BLaER1 (cell line): Measurements from ENCODE around the gene AKT3.

Experiments used
- H3K27ac ChIP-seq: shearing (Covaris generic); formaldehyde crosslinking; 2 replicates; pipeline ENCODE4 v1.8.1; 2022
- H3K27me3 ChIP-seq: shearing (Covaris generic); formaldehyde crosslinking; 2 replicates; pipeline ENCODE4 v1.8.1; 2022
- H3K36me3 ChIP-seq: shearing (Covaris generic); formaldehyde crosslinking; 2 replicates; pipeline ENCODE4 v1.8.1; 2022
- H3K4me1 ChIP-seq: shearing (Covaris generic); formaldehyde crosslinking; 2 replicates; pipeline ENCODE4 v1.8.1; 2022
- H3K4me2 ChIP-seq: shearing (Covaris generic); formaldehyde crosslinking; 2 replicates; pipeline ENCODE4 v1.8.1; 2022
- H3K4me3 ChIP-seq: shearing (Covaris generic); formaldehyde crosslinking; 2 replicates; pipeline ENCODE4 v1.8.1; 2022
- H3K9ac ChIP-seq: shearing (Covaris generic); formaldehyde crosslinking; 2 replicates; pipeline ENCODE4 v1.8.1; 2022
- H3K9me3 ChIP-seq: shearing (Covaris generic); formaldehyde crosslinking; 2 replicates; pipeline ENCODE4 v1.8.1; 2022
- H4K20me1 ChIP-seq: shearing (Covaris generic); formaldehyde crosslinking; 2 replicates; pipeline ENCODE4 v1.8.1; 2022
- Cebpa-rat ChIP-seq: shearing (Covaris generic); IDR thresholded peaks from 2 replicates; pipeline ENCODE4 v1.8.1; 2022

AKT3 gene

GRCh38 chr1:243763806-243764205 lies 86.2 kb downstream of the AKT3 start:
- H3K4me2 ChIP-seq: no peak overlapping the region
- no peaks in the 10 kb centered on the region for H3K4me1 ChIP-seq
- no peaks in the 10 kb centered on the region for H3K27me3 ChIP-seq
- H3K36me3 ChIP-seq: no peaks in the 10 kb centered on the region
- no peaks in the 10 kb centered on the region for H3K9me3 ChIP-seq
- no peak overlapping the region for H3K27ac ChIP-seq
- peaks cover 12% of the 10 kb centered on the region for H4K20me1 ChIP-seq
- H3K9ac ChIP-seq: no peak overlapping the region
- TF ChIP-seq Cebpa-rat: no peak
- H3K4me3 ChIP-seq: no peak overlapping the region

DNA sequence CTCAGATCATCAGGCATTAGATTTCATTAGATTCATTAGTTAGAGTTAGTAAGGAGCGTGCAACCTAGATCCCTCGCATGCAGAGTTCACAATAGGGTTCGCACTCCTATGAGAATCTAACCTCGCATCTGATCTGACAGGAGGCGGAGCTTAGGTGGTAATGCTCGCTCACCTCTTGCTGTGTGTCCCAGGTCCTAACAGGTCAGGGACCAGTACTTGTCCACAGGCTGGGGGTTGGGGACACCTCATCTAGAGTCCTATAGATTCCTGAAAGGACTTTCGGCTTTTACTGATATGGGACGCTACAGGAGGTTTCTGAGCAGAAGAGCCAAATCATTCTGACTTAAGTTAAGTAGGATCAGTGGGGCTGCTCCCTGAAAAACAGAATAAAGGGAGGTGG lies 91.4 kb downstream of the AKT3 start:
- Histone ChIP-seq H3K4me3 (no peak overlapping the region), H3K9ac (no peak overlapping the region)

GRCh38 chr1:243756529-243756928 lies 93.5 kb downstream of the AKT3 start:
- TF ChIP-seq Cebpa-rat: no peak
- Histone ChIP-seq H3K27ac (no peak overlapping the region), H3K36me3 (no peaks in the 10 kb centered on the region), H4K20me1 (peaks cover 30% of the 10 kb centered on the region; the same call in 1 of the 2 replicates), H3K4me1 (no peaks in the 10 kb centered on the region), H3K27me3 (no peaks in the 10 kb centered on the region), H3K4me3 (no peak overlapping the region), H3K9me3 (no peaks in the 10 kb centered on the region), H3K9ac (no peak overlapping the region), H3K4me2 (no peak overlapping the region)

More for the DNA sequence above, 91.4 kb downstream of the AKT3 start:
- H3K4me2 ChIP-seq: no peak overlapping the region
- H3K27me3 ChIP-seq: no peaks in the 10 kb centered on the region
- no peaks in the 10 kb centered on the region for H3K36me3 ChIP-seq
- H3K27ac ChIP-seq: no peak overlapping the region
- peaks cover 15% of the 10 kb centered on the region; the same call in 1 of the 2 replicates for H4K20me1 ChIP-seq
- H3K4me1 ChIP-seq: no peaks in the 10 kb centered on the region
- no peak for TF ChIP-seq Cebpa-rat
- no peaks in the 10 kb centered on the region for H3K9me3 ChIP-seq

DNA sequence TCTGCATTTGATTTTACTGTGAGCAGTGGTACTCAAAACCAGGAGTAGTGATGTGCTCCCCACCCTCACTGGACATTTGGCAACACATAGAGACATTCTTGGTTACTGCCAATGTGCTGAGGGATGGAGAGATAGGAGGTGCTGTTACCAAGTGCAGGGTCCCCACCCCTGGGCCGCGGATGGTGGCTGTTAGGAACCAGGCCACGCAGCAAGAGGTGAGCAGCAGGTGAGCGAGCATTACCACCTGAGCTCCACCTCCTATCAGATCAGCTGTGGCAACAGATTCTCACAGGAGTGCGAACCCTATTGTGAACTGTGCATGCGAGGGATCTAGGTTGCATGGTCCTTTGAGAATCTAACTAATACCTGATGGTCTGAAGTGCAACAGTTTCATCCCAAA lies 95.7 kb downstream of the AKT3 start:
- H3K4me3 ChIP-seq: no peak overlapping the region
- peaks cover 35% of the 10 kb centered on the region; the same call in 1 of the 2 replicates for H4K20me1 ChIP-seq
- H3K9me3 ChIP-seq: no peaks in the 10 kb centered on the region
- no peaks in the 10 kb centered on the region for H3K27me3 ChIP-seq
- no peak overlapping the region for H3K4me2 ChIP-seq
- H3K9ac ChIP-seq: no peak overlapping the region
- no peaks in the 10 kb centered on the region for H3K36me3 ChIP-seq
- TF ChIP-seq Cebpa-rat: no peak
- H3K4me1 ChIP-seq: no peaks in the 10 kb centered on the region
- H3K27ac ChIP-seq: no peak overlapping the region

GRCh38 chr1:243751506-243751905 lies 98.5 kb downstream of the AKT3 start:
- Histone ChIP-seq H3K9ac (no peak overlapping the region), H3K27ac (no peak overlapping the region), H3K4me1 (peaks cover 4% of the 10 kb centered on the region; the same call in 1 of the 2 replicates), H4K20me1 (peaks cover 37% of the 10 kb centered on the region; the same call in 1 of the 2 replicates), H3K27me3 (no peaks in the 10 kb centered on the region), H3K4me2 (no peak overlapping the region), H3K4me3 (no peak overlapping the region), H3K36me3 (no peaks in the 10 kb centered on the region), H3K9me3 (no peaks in the 10 kb centered on the region)
- TF ChIP-seq Cebpa-rat: no peak

DNA sequence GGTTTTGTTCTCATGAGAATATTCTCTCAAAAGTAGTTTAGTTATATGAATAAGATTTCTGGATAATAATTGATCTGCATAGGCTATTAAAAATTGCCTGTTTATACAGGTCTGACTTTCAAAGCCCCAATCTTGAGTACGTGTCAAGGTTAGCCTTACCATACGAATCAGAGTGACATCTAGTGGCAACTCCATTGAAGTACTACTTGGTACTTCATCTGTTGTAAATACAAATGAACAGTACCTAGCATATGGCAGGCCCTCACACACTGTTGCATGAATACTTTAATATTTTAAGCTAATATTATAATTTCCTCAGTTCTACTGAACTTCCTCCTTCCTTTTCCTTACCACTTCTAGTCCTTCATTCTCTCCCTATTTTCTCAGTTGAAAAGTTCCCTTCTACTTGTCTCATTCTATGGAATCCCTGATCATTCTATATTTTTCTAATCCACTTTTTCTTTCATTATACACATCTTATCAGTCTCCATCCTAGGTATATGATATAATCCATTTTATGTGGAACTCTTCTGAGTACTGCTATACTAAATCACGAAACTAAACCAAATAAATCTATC lies 101.2 kb downstream of the AKT3 start:
- H3K9me3 ChIP-seq: peaks cover 5% of the 10 kb centered on the region
- H3K36me3 ChIP-seq: no peaks in the 10 kb centered on the region
- H3K27me3 ChIP-seq: no peaks in the 10 kb centered on the region
- H3K4me1 ChIP-seq: peaks cover 4% of the 10 kb centered on the region; the same call in 1 of the 2 replicates
- H3K27ac ChIP-seq: no peak overlapping the region
- TF ChIP-seq Cebpa-rat: no peak
- no peak overlapping the region for H3K4me2 ChIP-seq
- H4K20me1 ChIP-seq: peaks cover 29% of the 10 kb centered on the region; the same call in 1 of the 2 replicates
- no peak overlapping the region for H3K4me3 ChIP-seq
- no peak overlapping the region for H3K9ac ChIP-seq

DNA sequence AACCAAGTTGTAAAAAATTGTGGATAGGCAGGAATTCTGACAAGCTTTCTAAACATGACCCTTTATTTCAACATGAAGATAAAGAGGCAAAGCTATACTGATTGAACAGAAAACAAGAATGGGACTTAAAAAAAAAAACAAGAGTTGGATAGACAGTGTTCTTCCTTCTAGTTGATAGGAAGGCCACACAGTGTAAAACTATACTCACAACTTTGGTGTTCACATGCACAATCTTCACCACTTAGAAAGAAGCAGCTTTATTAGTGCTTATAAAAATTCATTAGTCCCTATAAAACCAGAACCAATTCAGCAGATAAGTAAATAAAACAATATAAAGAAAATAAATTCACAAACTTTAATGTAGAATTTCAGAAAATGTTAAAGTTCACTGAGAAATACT lies 101.8 kb downstream of the AKT3 start:
- Histone ChIP-seq H3K4me1 (peaks cover 4% of the 10 kb centered on the region; the same call in 1 of the 2 replicates), H3K9ac (no peak overlapping the region), H3K4me2 (no peak overlapping the region), H3K9me3 (peaks cover 9% of the 10 kb centered on the region), H3K36me3 (no peaks in the 10 kb centered on the region), H3K27me3 (no peaks in the 10 kb centered on the region), H4K20me1 (peaks cover 24% of the 10 kb centered on the region; the same call in 1 of the 2 replicates), H3K4me3 (no peak overlapping the region), H3K27ac (no peak overlapping the region)
- no peak for TF ChIP-seq Cebpa-rat

DNA sequence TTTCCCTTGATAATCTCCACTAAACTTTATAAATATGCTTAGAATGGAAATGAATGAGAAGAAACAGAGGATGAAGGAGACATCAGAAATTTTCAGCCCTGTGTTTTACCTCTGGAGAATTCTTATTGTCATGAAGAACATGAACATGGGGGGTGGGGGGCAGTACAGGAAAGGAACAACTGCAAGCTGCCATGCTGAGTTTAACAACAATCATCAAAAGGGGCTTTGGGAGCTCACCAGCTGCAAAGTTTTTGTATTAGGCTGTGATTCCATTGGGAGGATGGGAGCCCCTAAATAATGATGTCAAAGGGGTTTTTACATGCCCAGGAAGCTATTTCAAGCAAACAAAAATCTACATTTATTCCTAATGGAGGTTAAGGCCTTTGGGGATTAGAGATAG lies 103.3 kb downstream of the AKT3 start:
- H3K4me2 ChIP-seq: no peak overlapping the region
- H3K27me3 ChIP-seq: no peaks in the 10 kb centered on the region
- H4K20me1 ChIP-seq: peaks cover 14% of the 10 kb centered on the region; the same call in 1 of the 2 replicates
- H3K36me3 ChIP-seq: no peaks in the 10 kb centered on the region
- H3K9me3 ChIP-seq: peaks cover 21% of the 10 kb centered on the region
- H3K4me1 ChIP-seq: peaks cover 4% of the 10 kb centered on the region; the same call in 1 of the 2 replicates
- no peak overlapping the region for H3K9ac ChIP-seq
- TF ChIP-seq Cebpa-rat: no peak
- no peak overlapping the region for H3K27ac ChIP-seq
- no peak overlapping the region for H3K4me3 ChIP-seq

DNA sequence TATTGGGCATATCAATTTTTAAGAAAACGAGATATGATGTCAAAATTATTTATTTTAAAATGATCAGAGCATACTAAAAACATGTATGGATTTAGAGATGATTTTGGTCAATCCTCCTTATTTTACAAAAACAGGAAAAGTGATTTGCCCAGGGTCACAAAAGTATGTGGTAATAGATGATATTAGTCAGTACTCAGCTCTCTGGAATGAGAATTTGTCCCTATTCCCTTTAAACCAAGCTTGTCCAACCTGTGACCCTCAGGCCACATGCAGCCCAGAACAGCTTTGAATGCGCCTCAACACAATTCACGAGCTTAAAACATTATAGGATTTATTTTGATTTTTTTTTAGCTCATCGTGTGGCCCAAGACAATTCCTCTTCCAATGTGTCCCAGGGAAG lies 104.7 kb downstream of the AKT3 start:
- Histone ChIP-seq H3K27me3 (no peaks in the 10 kb centered on the region), H3K4me3 (no peak overlapping the region), H3K27ac (no peak overlapping the region), H4K20me1 (peaks cover 6% of the 10 kb centered on the region; the same call in 1 of the 2 replicates), H3K9ac (no peak overlapping the region), H3K9me3 (peaks cover 21% of the 10 kb centered on the region), H3K4me1 (peaks cover 4% of the 10 kb centered on the region; the same call in 1 of the 2 replicates), H3K36me3 (no peaks in the 10 kb centered on the region), H3K4me2 (no peak overlapping the region)
- TF ChIP-seq Cebpa-rat: no peak

DNA sequence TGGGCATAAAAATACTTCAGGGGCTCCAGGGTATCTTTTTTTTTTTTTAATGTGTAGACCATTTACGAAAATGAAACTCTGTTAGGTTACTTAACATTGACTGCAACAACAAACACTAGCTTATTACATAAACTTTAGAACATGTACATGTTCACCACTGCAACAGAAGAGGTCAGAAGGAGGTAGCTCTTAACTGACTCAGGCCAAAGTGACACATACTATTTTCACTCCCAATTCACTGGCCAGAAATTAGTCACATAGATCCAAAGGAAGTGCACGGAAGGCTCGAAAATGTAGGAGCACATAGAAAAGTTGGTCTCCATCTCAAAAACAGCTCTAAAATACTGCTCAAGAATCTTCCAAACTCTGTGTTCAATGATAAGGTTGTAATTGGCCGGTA lies 107.2 kb downstream of the AKT3 start:
- H3K36me3 ChIP-seq: no peaks in the 10 kb centered on the region
- H3K27me3 ChIP-seq: no peaks in the 10 kb centered on the region
- H3K4me3 ChIP-seq: no peak overlapping the region
- no peak for TF ChIP-seq Cebpa-rat
- peaks cover 4% of the 10 kb centered on the region; the same call in 1 of the 2 replicates for H3K4me1 ChIP-seq
- H3K9ac ChIP-seq: no peak overlapping the region
- peaks cover 21% of the 10 kb centered on the region for H3K9me3 ChIP-seq
- no peak overlapping the region for H3K4me2 ChIP-seq
- H3K27ac ChIP-seq: no peak overlapping the region
- no peaks in the 10 kb centered on the region; the same call in 1 of the 2 replicates for H4K20me1 ChIP-seq
